GM12892 (cell line): ENCODE data around the gene TBC1D19.

Experiments used
- POLR2A ChIP-seq: IDR thresholded peaks from 2 replicates; pipeline ENCODE4 v1.6.1; 2011; ENCODE audit warnings: low read depth, low read length, control low read depth
- POLR2AphosphoS5 ChIP-seq: IDR thresholded peaks from 2 replicates; pipeline ENCODE4 v1.6.1; 2011; ENCODE audit warnings: low read depth, low read length, control low read depth
- TAF1 ChIP-seq: IDR thresholded peaks from 2 replicates; pipeline ENCODE4 v1.6.1; 2011; ENCODE audit warnings: low read depth, mild to moderate bottlenecking, control low read depth, low read length, borderline replicate concordance

GRCh38 chr4:26613735-26614134 is 29.9 kb downstream of the TBC1D19 start:
- no peak for TF ChIP-seq POLR2A
- no peak for TF ChIP-seq TAF1
- no peak for TF ChIP-seq POLR2AphosphoS5
